Measurements from ENCODE around the gene NFATC2IP.
"Not testable (repeated sequence)": the region's sequence is repeated elsewhere in the genome, so short reads cannot be mapped to it uniquely, and the experiment has no call there.

The NFATC2IP gene

GRCh38 chr16:29000019-29000418 lies 49.3 kb downstream of the NFATC2IP start:
- no peak for DNase-seq

- not testable (repeated sequence) for DNase-seq
Measured at GRCh38 chr16:29004496-29005139, 53.9 kb downstream of the NFATC2IP start.

- peak; percentile 21 for DNase-seq
Measured at GRCh38 chr16:29007730-29008593, 57.2 kb downstream of the NFATC2IP start.

- no peak for DNase-seq
Measured at GRCh38 chr16:29009050-29009837, 58.5 kb downstream of the NFATC2IP start.

GRCh38 chr16:29009838-29010166 lies 59.1 kb downstream of the NFATC2IP start:
- no peak for DNase-seq

- DNase-seq: no peak
Measured at GRCh38 chr16:29011112-29011511, 60.4 kb downstream of the NFATC2IP start.

GRCh38 chr16:29011851-29012250 lies 61.1 kb downstream of the NFATC2IP start:
- DNase-seq: no peak

- DNase-seq: no peak
Measured at GRCh38 chr16:29012913-29013553, 62.3 kb downstream of the NFATC2IP start.

GRCh38 chr16:29014561-29015069 lies 63.9 kb downstream of the NFATC2IP start:
- DNase-seq: no peak

All from NK-92 treated with Interleukin-12 subunit alpha and Interleukin-12 subunit beta, amount 100 ng/mL, for 24 hours (cell line).